Stimulated activated CD8-positive, alpha-beta memory T cell treated with anti-CD3 and anti-CD28 coated beads, Interleukin-7, amount 100 ng/mL, for 48 hours (primary cell): ENCODE data around the gene AQP1.

ENCODE experiments used
- DNase-seq, 2 donors: peaks; one replicate each; pipeline ENCODE4 v3.0.0-alpha.2; 2020; ENCODE audit warnings: low read depth in 1 of 2; ENCODE audit errors: extremely low read depth in 1 of 2

Gene AQP1

GRCh38 chr7:30911561-30911969 is at the start of gene AQP1:
TSS of gene AQP1 (plus strand) at chr7:30911853. CDS start at chr7:30911910, 57 bp downstream.
- no peak for DNase-seq

GRCh38 chr7:30862995-30863705 is 48.5 kb upstream of the AQP1 start:
- no peak for DNase-seq

GRCh38 chr7:30863706-30864035 is 48.0 kb upstream of the AQP1 start:
- DNase-seq: no peak

GRCh38 chr7:30864101-30864500 is 47.6 kb upstream of the AQP1 start:
- DNase-seq: no peak

GRCh38 chr7:30865076-30865475 is 46.6 kb upstream of the AQP1 start:
- DNase-seq: no peak

- no peak for DNase-seq
Observed at GRCh38 chr7:30865821-30866220, 45.8 kb upstream of the AQP1 start.

- DNase-seq: no peak
Observed at GRCh38 chr7:30866939-30867338, 44.7 kb upstream of the AQP1 start.

- DNase-seq: no peak
Observed at GRCh38 chr7:30867483-30867882, 44.2 kb upstream of the AQP1 start.

GRCh38 chr7:30869794-30870611 is 41.6 kb upstream of the AQP1 start:
- DNase-seq: no peak

GRCh38 chr7:30870821-30871518 is 40.7 kb upstream of the AQP1 start:
- DNase-seq: no peak

- no peak for DNase-seq
Observed at GRCh38 chr7:30871655-30872054, 40.0 kb upstream of the AQP1 start.

GRCh38 chr7:30873207-30873606 is 38.4 kb upstream of the AQP1 start:
- no peak for DNase-seq

- no peak for DNase-seq
Observed at GRCh38 chr7:30873656-30874055, 38.0 kb upstream of the AQP1 start.

GRCh38 chr7:30874656-30875302 is 36.9 kb upstream of the AQP1 start:
- no peak for DNase-seq

- DNase-seq: no peak
Observed at GRCh38 chr7:30877015-30877769, 34.5 kb upstream of the AQP1 start.

- no peak for DNase-seq
Observed at GRCh38 chr7:30877993-30878392, 33.7 kb upstream of the AQP1 start.

GRCh38 chr7:30879139-30880124 is 32.2 kb upstream of the AQP1 start:
- no peak for DNase-seq

- no peak for DNase-seq
Observed at GRCh38 chr7:30880125-30880720, 31.4 kb upstream of the AQP1 start.

- no peak for DNase-seq
Observed at GRCh38 chr7:30880941-30881340, 30.7 kb upstream of the AQP1 start.
